Renal pelvis (tissue), 12 donors: ENCODE data around the gene CSTF1. TPM values are rescaled to one million over a fixed set of nuclear protein-coding genes. Genes with fewer than 3 reads are reported as not detected.

Experiments used
- DNase-seq: peaks from one replicate; pipeline ENCODE4 v3.0.0-alpha.2; 2013
- long read RNA-seq, 16 experiments: transcript quantifications; one replicate each; lab custom pipeline, GENCODE V29; 2026
- polyA plus RNA-seq, 3 donors: library from polyadenylated mRNA; unstranded; fragments of 120-200 nt; gene quantifications; one replicate each; pipeline ENCODE4 v1.2.1, GENCODE V29; 2013; ENCODE audit not compliant: insufficient read length in 3 of 3

CSTF1 gene
- polyA plus RNA-seq: 10 to 100 TPM; 42.1 to 44.2 (median 43.1) TPM
- long read RNA-seq, donor 1, full-length matches to known transcripts: 11 of 11 reads
- long read RNA-seq, donor 1, partial matches to known transcripts: 0 of 11 reads
- long read RNA-seq, donor 1, other reads (novel, unspliced or antisense): 0 of 11 reads
- long read RNA-seq, donor 2, full-length matches to known transcripts: 9 of 9 reads
- long read RNA-seq, donor 2, partial matches to known transcripts: 0 of 9 reads
- long read RNA-seq, donor 2, other reads (novel, unspliced or antisense): 0 of 9 reads
- long read RNA-seq, donor 3, full-length matches to known transcripts: 12 of 34 reads
- long read RNA-seq, donor 3, partial matches to known transcripts: 22 of 34 reads
- long read RNA-seq, donor 3, other reads (novel, unspliced or antisense): 0 of 34 reads
- long read RNA-seq, donor 4, full-length matches to known transcripts: 10 of 28 reads
- long read RNA-seq, donor 4, partial matches to known transcripts: 18 of 28 reads
- long read RNA-seq, donor 4, other reads (novel, unspliced or antisense): 0 of 28 reads
- long read RNA-seq, donor 5, full-length matches to known transcripts: 5 of 5 reads
- long read RNA-seq, donor 5, partial matches to known transcripts: 0 of 5 reads
- long read RNA-seq, donor 5, other reads (novel, unspliced or antisense): 0 of 5 reads
- long read RNA-seq, donor 6, full-length matches to known transcripts: 15 of 15 reads
- long read RNA-seq, donor 6, partial matches to known transcripts: 0 of 15 reads
- long read RNA-seq, donor 6, other reads (novel, unspliced or antisense): 0 of 15 reads
- long read RNA-seq, donor 7, full-length matches to known transcripts: 7 of 43 reads
- long read RNA-seq, donor 7, partial matches to known transcripts: 36 of 43 reads
- long read RNA-seq, donor 7, other reads (novel, unspliced or antisense): 0 of 43 reads
- long read RNA-seq, donor 8, full-length matches to known transcripts: 3 of 10 reads
- long read RNA-seq, donor 8, partial matches to known transcripts: 7 of 10 reads
- long read RNA-seq, donor 8, other reads (novel, unspliced or antisense): 0 of 10 reads
- long read RNA-seq, donor 9, full-length matches to known transcripts: 13 of 34 reads
- long read RNA-seq, donor 9, partial matches to known transcripts: 21 of 34 reads
- long read RNA-seq, donor 9, other reads (novel, unspliced or antisense): 0 of 34 reads
- long read RNA-seq, donor 10, full-length matches to known transcripts: 4 of 17 reads
- long read RNA-seq, donor 10, partial matches to known transcripts: 13 of 17 reads
- long read RNA-seq, donor 10, other reads (novel, unspliced or antisense): 0 of 17 reads
- long read RNA-seq, donor 11, full-length matches to known transcripts: 1 of 1 reads
- long read RNA-seq, donor 11, partial matches to known transcripts: 0 of 1 reads
- long read RNA-seq, donor 11, other reads (novel, unspliced or antisense): 0 of 1 reads
- long read RNA-seq, donor 12, full-length matches to known transcripts: 14 of 34 reads
- long read RNA-seq, donor 12, partial matches to known transcripts: 20 of 34 reads
- long read RNA-seq, donor 12, other reads (novel, unspliced or antisense): 0 of 34 reads
- long read RNA-seq, donor 13, full-length matches to known transcripts: 8 of 15 reads
- long read RNA-seq, donor 13, partial matches to known transcripts: 7 of 15 reads
- long read RNA-seq, donor 13, other reads (novel, unspliced or antisense): 0 of 15 reads
- long read RNA-seq, donor 14, full-length matches to known transcripts: 9 of 22 reads
- long read RNA-seq, donor 14, partial matches to known transcripts: 13 of 22 reads
- long read RNA-seq, donor 14, other reads (novel, unspliced or antisense): 0 of 22 reads
- long read RNA-seq, donor 15, full-length matches to known transcripts: 15 of 31 reads
- long read RNA-seq, donor 15, partial matches to known transcripts: 16 of 31 reads
- long read RNA-seq, donor 15, other reads (novel, unspliced or antisense): 0 of 31 reads
- long read RNA-seq, donor 16, full-length matches to known transcripts: 13 of 13 reads
- long read RNA-seq, donor 16, partial matches to known transcripts: 0 of 13 reads
- long read RNA-seq, donor 16, other reads (novel, unspliced or antisense): 0 of 13 reads

GRCh38 chr20:56392132-56392880, at the start of gene CSTF1, which contains the start of gene AURKA:
Gene CSTF1 (plus strand): TSS chr20:56392645. CDS start chr20:56395553, 2,908 bp downstream.
Gene AURKA (minus strand): TSS chr20:56392215. CDS start chr20:56388197, 4,018 bp downstream.
- peak; percentile 98 for DNase-seq

- DNase-seq: no peak
Observed at GRCh38 chr20:56342783-56343182, 49.7 kb upstream of the CSTF1 start.

GRCh38 chr20:56343861-56344381, 48.5 kb upstream of the CSTF1 start:
- no peak for DNase-seq

GRCh38 chr20:56345911-56346310, 46.5 kb upstream of the CSTF1 start:
- no peak for DNase-seq

- no peak for DNase-seq
Observed at GRCh38 chr20:56347628-56348304, 44.7 kb upstream of the CSTF1 start.

GRCh38 chr20:56348305-56348693, 44.1 kb upstream of the CSTF1 start:
- no peak for DNase-seq

- no peak for DNase-seq
Observed at GRCh38 chr20:56348746-56349145, 43.7 kb upstream of the CSTF1 start.

- no peak for DNase-seq
Observed at GRCh38 chr20:56350842-56351241, 41.6 kb upstream of the CSTF1 start.

GRCh38 chr20:56352345-56353055, 39.9 kb upstream of the CSTF1 start:
- DNase-seq: no peak

- DNase-seq: no peak
Observed at GRCh38 chr20:56353356-56353755, 39.1 kb upstream of the CSTF1 start.

GRCh38 chr20:56358070-56358469, 34.4 kb upstream of the CSTF1 start:
- DNase-seq: no peak

- DNase-seq: peak; percentile 91
Observed at GRCh38 chr20:56358600-56359211, 33.7 kb upstream of the CSTF1 start, which contains the start of gene FAM210B. Gene FAM210B (plus strand): TSS chr20:56358974. CDS start chr20:56359006, 32 bp downstream.

GRCh38 chr20:56359212-56360132, 33.0 kb upstream of the CSTF1 start:
- peak; percentile 48 for DNase-seq

- DNase-seq: no peak
Observed at GRCh38 chr20:56360133-56360907, 32.1 kb upstream of the CSTF1 start.

- no peak for DNase-seq
Observed at GRCh38 chr20:56360908-56361205, 31.6 kb upstream of the CSTF1 start.
